Muscle layer of duodenum (tissue), 2 donors: ENCODE data around the gene TDRD1.

Experiments used
- H3K27ac ChIP-seq: one replicate; pipeline ENCODE4 v1.7.0; 2013; ENCODE audit warnings: mild to moderate bottlenecking, low read length
- H3K27me3 ChIP-seq: one replicate; pipeline ENCODE4 v1.7.0; 2013; ENCODE audit warnings: low read depth, mild to moderate bottlenecking, control low read depth, low read length
- H3K36me3 ChIP-seq, 2 donors: one replicate each; pipeline ENCODE4 v1.7.0; 2013; ENCODE audit warnings: low read length in 2 of 2, control low read depth in 1 of 2, mild to moderate bottlenecking in 1 of 2; ENCODE audit not compliant: insufficient read depth in 2 of 2, control insufficient read depth in 1 of 2
- H3K4me1 ChIP-seq, 2 donors: one replicate each; pipeline ENCODE4 v1.7.0; 2013; ENCODE audit warnings: low read length in 2 of 2, mild to moderate bottlenecking in 2 of 2, control low read depth in 1 of 2, moderate library complexity in 1 of 2; ENCODE audit not compliant: insufficient read depth in 2 of 2, control insufficient read depth in 1 of 2
- H3K4me3 ChIP-seq, 2 donors: one replicate each; pipeline ENCODE4 v1.7.0; 2013; ENCODE audit warnings: low read length in 2 of 2, low read depth in 1 of 2, mild to moderate bottlenecking in 1 of 2
- H3K9me3 ChIP-seq, 2 donors: one replicate each; pipeline ENCODE4 v1.7.0; 2013; ENCODE audit warnings: low read length in 2 of 2, control low read depth in 1 of 2, mild to moderate bottlenecking in 1 of 2; ENCODE audit not compliant: control insufficient read depth in 1 of 2
- donor health status: healthy.

Gene TDRD1

DNA sequence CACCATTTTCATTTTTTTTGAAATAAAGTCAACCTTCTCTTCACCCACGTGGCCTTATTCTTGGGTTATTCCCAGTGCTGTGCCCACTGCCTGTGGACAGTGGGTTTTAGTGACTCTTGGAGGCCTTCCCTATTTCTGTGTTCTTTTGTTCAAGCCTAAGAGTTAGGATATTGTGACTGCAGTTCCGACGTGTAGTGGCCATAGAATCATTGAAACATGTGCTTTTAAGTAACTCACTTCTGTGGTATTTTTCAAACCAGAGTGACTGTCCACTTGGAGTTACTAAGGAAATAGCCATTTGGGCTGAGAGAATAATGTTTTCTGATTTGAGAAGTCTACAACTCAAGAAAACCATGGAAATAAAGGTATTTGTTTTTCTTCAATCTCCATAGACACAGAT is 23.7 kb downstream of the TDRD1 start:
- no peak overlapping the region for H3K27ac ChIP-seq
- no peaks in the 10 kb centered on the region for H3K27me3 ChIP-seq
- H3K36me3 ChIP-seq, result no peaks in the 10 kb centered on the region
- H3K4me1 ChIP-seq, result no peaks in the 10 kb centered on the region
- H3K9me3 ChIP-seq, result no peaks in the 10 kb centered on the region
- H3K4me3 ChIP-seq, result no peak overlapping the region

DNA sequence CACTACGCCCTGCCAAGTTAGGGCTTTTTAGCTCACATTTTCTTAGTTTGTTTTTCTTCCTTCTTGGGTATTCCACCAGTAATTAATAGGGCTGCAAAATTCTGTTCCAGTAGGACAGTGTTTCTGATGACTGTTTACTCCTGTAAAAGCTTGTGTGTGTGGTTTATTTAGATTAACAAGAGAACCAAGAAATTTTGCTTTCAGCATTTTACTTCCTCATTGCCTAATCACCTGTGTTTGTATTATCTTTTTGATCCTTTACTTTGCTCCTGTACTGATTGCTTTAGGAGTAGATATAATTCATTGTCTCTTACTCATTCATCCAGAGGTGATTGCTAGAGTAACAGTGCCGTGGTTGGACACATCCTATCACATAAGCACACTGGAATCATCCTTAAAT is 27.7 kb downstream of the TDRD1 start:
- Histone ChIP-seq H3K36me3 (no peaks in the 10 kb centered on the region), H3K27me3 (no peaks in the 10 kb centered on the region), H3K4me3 (no peak overlapping the region), H3K9me3 (no peaks in the 10 kb centered on the region), H3K4me1 (no peaks in the 10 kb centered on the region), H3K27ac (no peak overlapping the region)

DNA sequence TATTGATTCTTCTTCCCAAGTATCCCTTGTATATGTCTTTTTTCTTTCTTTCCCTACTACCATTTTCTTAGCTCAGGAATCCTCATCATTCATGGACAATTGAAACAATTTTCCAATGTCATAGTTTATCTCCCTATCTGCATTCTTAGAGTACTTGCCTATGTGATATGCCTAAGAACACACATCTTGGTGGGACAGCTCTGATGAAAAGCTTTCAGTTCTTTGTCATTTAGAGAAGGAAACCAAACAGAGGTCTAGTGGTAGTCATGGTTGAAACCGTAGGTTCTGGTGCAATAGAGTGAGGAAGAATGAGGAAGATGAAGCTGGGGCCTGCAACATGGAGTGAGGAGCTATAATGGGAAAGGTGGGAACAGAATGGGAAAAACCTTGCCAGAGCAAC is 28.2 kb downstream of the TDRD1 start:
- H3K4me1 ChIP-seq, result no peaks in the 10 kb centered on the region
- H3K36me3 ChIP-seq, result no peaks in the 10 kb centered on the region
- H3K27me3 ChIP-seq, result no peaks in the 10 kb centered on the region
- H3K9me3 ChIP-seq, result no peaks in the 10 kb centered on the region
- H3K27ac ChIP-seq, result no peak overlapping the region
- H3K4me3 ChIP-seq, result no peak overlapping the region

DNA sequence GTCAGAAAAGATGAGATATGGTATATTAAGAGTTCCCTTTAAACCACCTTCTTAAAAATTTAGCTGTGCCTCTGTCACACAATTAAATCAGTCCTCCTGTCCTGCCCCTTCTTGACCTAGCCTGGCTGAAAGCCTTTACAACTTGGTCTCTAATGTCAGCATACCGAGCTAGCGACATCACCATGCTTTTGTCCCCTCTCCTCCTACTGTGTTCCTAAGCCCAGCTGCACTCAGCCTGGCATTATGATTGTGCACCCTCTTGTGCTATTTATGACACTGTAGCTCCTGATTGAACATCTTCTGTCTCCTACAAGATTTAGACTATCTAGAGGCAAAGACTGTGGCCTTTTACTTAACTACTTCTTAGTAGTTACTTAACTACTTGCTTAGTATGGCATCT is 29.2 kb downstream of the TDRD1 start:
- Histone ChIP-seq H3K27ac (no peak overlapping the region), H3K4me1 (no peaks in the 10 kb centered on the region), H3K4me3 (no peak overlapping the region), H3K36me3 (no peaks in the 10 kb centered on the region), H3K9me3 (no peaks in the 10 kb centered on the region), H3K27me3 (no peaks in the 10 kb centered on the region)

DNA sequence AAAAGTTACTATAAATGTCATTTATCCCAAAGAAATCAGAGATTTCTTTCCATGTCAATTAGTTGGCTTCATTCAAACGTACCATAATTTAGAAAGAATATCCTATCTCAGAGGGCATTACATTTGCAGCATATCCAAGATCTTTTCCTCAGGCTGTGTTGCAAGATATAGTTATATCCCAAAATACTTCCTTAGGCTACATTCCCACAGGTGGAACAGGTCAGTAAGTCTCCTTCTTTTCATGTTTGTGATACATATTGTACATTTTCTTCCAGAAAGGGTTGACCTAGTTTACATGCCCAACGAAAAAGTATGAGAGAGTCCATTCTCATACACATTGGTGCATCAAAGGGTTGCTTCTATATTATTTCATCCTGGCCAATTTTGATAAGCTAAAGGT is 33.0 kb downstream of the TDRD1 start:
- Histone ChIP-seq H3K27me3 (no peaks in the 10 kb centered on the region), H3K4me3 (no peak overlapping the region), H3K4me1 (no peaks in the 10 kb centered on the region), H3K36me3 (no peaks in the 10 kb centered on the region), H3K9me3 (no peaks in the 10 kb centered on the region), H3K27ac (no peak overlapping the region)

DNA sequence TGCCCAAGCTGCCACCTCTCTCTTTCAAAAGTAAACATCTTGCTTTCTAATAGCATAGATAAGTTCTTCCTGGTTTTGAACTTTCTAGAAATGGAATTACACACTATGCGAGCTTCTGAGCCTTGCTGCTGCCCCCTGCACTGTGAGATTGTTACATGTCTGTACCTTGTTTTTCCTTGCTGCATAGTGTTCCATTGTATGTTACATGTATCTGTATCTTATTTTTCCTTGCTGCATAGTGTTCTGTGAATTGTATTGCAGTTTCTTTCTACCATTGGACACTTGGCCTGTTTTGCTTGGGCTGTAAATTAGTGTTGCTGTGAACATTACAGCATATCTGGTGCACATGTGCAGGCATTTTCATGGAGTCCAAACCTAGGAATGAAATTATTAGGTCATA is 35.9 kb downstream of the TDRD1 start:
- H3K9me3 ChIP-seq, result no peaks in the 10 kb centered on the region
- H3K4me1 ChIP-seq, result no peaks in the 10 kb centered on the region
- no peaks in the 10 kb centered on the region for H3K27me3 ChIP-seq
- no peak overlapping the region for H3K4me3 ChIP-seq
- no peak overlapping the region for H3K27ac ChIP-seq
- no peaks in the 10 kb centered on the region for H3K36me3 ChIP-seq

DNA sequence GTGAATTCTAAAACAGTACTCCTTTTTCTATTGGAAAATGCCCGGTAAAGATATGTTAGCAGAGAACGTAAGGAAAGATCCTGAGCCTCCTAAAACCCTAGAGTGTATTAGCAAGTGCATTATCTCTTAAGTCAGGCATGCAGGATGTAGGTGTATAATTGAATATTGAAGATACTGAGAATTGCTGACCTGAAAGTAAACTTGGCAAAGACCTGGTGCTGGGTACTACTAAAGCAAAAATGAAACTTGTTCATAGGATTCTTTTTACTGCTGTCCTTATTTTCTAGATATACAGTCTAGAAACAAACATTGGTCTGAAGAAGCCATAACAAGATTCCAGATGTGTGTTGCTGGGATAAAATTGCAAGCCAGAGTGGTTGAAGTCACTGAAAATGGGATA is 41.1 kb downstream of the TDRD1 start:
- no peaks in the 10 kb centered on the region for H3K4me1 ChIP-seq
- no peaks in the 10 kb centered on the region for H3K36me3 ChIP-seq
- no peaks in the 10 kb centered on the region for H3K9me3 ChIP-seq
- no peak overlapping the region for H3K4me3 ChIP-seq
- H3K27me3 ChIP-seq, result no peaks in the 10 kb centered on the region
- H3K27ac ChIP-seq, result no peak overlapping the region

DNA sequence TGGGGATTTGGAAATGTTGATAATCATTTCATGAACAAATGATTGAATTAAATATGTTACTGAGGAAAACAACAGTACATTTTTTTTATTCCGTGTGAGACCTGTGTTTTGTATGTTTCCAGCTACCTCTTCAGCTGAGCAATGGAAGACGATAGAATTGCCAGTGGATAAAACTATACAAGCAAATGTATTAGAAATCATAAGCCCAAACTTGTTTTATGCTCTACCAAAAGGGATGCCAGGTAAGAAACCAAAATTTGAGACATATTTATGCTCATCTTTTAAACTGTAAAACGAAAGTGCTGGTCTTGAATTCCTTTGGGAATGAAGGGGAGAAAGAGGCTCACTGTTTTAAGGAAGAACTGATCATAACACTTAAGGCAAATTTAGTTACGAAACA is 42.1 kb downstream of the TDRD1 start:
- Histone ChIP-seq H3K4me3 (no peak overlapping the region), H3K27ac (no peak overlapping the region), H3K36me3 (no peaks in the 10 kb centered on the region), H3K4me1 (no peaks in the 10 kb centered on the region), H3K9me3 (no peaks in the 10 kb centered on the region), H3K27me3 (no peaks in the 10 kb centered on the region)

DNA sequence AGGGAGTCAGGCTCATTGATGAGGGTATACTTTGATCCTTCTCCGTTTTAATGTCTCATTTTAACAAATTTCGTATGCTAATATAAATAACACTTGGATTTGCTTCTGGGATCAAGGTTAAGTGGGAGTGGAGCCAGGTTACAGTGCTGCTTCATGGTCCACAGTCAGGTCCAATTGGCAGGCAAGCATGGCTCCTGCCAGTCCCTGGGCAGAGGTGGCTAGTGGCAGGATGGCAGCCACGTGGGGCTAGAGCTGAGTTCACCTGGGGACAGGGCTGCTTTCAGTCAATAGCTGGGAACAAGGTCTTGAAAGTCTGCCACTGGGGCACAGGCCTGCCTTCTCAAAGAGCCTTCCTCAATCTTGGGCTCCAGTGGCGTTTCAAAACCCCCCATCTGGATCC is 43.9 kb downstream of the TDRD1 start:
- no peak overlapping the region for H3K27ac ChIP-seq
- no peak overlapping the region for H3K4me3 ChIP-seq
- H3K36me3 ChIP-seq, result no peaks in the 10 kb centered on the region
- H3K9me3 ChIP-seq, result no peaks in the 10 kb centered on the region
- no peaks in the 10 kb centered on the region for H3K27me3 ChIP-seq
- H3K4me1 ChIP-seq, result no peaks in the 10 kb centered on the region

DNA sequence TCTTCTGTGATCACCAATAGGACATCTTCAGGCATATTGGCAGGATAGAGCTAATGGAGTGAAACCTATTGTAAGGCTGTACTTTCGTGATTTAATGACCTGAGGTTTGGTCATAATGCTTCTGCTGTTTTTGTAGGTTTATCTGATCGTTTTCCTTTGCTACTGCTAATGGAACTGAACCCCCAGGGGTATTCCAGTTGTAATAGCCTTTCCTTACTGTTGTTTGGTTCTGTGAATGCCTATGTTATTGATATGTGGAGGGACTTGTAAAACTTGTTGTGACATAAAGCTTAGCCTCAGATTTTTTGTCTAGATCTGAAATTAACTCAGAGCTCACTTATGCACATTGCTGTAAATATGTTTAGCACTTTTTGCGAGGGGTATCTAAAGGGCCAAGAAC is 49.0 kb downstream of the TDRD1 start:
- Histone ChIP-seq H3K36me3 (no peaks in the 10 kb centered on the region), H3K27ac (no peak overlapping the region), H3K27me3 (no peaks in the 10 kb centered on the region), H3K4me1 (no peaks in the 10 kb centered on the region), H3K9me3 (no peaks in the 10 kb centered on the region), H3K4me3 (no peak overlapping the region)

DNA sequence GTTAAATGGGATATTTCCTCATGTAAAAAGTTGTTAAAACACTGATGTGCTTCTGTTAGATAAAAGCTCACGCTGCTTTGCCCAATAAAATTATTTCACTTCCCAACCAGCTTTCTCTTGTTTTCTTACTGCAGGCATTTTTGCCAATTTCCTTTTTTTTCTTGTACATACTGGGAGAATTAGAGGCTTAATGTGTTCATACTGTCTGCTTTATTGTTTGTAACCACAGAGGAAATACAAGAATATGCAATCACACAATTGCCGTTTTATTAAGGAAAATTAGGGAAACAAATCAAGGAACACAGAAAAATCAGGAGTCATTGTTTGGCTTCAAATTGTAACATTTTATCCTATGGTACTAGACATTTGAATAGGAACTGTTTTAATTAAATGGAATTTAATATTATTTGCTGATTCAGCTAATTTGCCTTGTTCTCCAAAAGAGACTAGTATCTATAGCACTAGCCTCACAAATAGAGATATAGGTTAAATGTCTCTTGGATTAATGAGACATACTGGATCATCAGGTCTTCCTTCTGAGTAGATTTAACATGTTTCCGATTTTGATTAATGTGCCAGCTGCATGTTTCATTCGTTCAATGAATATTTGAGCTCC is 53.5 kb downstream of the TDRD1 start:
- Histone ChIP-seq H3K4me1 (no peaks in the 10 kb centered on the region), H3K36me3 (no peaks in the 10 kb centered on the region), H3K27ac (no peak overlapping the region), H3K27me3 (no peaks in the 10 kb centered on the region), H3K4me3 (no peak overlapping the region), H3K9me3 (no peaks in the 10 kb centered on the region)

DNA sequence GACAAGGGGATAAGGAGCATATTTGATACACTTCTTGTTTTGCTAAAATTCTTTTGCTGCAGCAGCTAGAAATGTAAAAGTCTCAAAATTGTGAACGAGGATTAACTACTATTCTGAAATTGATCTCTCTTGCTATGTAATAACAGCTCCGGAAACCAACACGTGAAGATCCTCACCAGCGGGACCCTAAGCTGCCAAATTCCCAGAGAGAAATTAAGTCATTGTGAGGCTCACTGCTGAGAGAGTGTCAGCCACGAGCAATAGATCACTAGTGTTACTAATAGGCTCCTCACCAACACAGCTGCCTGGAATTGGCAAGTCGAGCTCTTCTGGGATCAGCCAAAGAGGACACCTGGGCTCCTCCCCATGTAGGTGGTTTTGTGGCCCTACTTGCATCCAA is 54.3 kb downstream of the TDRD1 start:
- no peaks in the 10 kb centered on the region for H3K36me3 ChIP-seq
- H3K4me3 ChIP-seq, result no peak overlapping the region
- H3K4me1 ChIP-seq, result no peaks in the 10 kb centered on the region
- H3K9me3 ChIP-seq, result no peaks in the 10 kb centered on the region
- H3K27me3 ChIP-seq, result peaks cover 6% of the 10 kb centered on the region
- no peak overlapping the region for H3K27ac ChIP-seq
